ENCODE data around the gene MGST3.

Gene MGST3

DNA sequence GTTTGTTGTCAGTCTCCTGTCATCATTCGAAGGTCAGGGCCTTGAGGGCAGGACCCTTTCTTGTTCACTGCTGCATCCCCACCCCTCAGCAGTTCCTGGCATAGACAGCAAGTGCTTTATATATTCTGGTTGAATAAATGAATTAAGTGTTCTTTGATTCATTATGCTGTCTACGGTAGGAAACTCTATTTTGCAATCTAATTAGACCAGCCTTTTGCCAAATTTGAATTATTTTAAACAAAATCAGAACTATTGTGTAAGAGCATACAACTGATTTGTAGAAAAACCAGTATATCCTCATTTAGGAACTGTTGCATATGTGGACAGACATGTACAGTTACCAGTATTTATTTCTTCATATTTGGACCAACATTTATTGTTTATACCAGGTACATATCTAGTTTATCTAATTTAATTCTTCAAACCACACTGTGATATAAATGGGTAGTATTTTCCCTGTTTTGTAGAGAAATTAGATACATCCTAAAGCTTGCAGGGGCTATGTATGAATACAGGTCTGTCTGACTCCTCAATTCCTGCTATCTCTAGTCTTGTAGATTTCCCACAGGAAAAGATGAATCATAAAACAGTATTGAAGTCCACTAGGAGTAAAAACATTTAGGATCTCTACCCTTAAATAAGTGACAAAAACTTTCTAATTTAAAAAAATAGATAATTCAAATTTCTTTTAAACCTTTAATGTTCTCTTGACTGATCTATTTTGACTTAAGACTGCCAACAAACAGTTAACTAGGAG, 10.4 kb downstream of the MGST3 start:
- TF ChIP-seq CTCF (IDR thresholded peaks at IDR 0.05; ENCODE audit: insufficient read depth, low read depth, low read length, missing control alignments), result no peak
- H3K4me3 ChIP-seq (ENCODE audit: low read depth, low read length), result no peak overlapping the region
- DNase-seq (ENCODE audit: low read depth), result no peak

DNA sequence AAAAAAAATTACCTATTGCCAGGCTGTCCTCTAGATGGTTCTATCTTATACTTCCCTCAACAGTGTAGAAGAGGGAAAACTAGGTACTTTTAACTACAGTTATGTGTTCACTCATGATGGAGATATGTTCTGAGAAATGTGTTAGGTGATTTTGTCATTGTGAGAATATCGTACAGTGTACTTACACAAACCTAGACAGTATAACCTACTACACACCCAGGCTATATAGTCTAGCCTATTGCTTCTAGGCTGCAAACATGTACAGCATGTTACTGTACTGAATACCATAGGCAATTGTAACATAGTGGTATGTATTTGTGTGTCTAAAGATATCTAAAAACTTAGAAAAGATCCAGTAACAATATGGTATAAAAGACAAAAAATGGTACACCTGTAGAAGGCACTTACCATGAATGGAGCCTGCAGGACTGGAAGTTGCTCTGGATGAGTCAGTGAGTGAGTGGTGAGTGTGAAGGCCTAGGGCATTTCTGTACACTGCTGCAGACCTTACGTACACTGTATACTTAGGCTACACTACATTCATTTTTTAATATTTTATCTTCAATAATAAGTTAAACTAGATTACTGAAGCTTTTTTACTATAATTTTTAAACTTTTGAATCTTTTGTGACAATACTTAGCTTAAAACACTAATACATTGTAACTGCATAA, 13.2 kb downstream of the MGST3 start:
- TF ChIP-seq CTCF (IDR thresholded peaks at IDR 0.05; ENCODE audit: insufficient read depth, low read depth, low read length, missing control alignments), result no peak
- DNase-seq (ENCODE audit: low read depth), result no peak
- H3K4me3 ChIP-seq (ENCODE audit: low read depth, low read length), result no peak overlapping the region

GRCh38 chr1:165645654-165646366, 14.8 kb downstream of the MGST3 start:
- no peak overlapping the region for H3K4me3 ChIP-seq (ENCODE audit: low read depth, low read length)
- DNase-seq (ENCODE audit: low read depth), result peak; percentile 12

GRCh38 chr1:165647517-165647916, 16.5 kb downstream of the MGST3 start:
- H3K4me3 ChIP-seq (ENCODE audit: low read depth, low read length), result no peak overlapping the region
- TF ChIP-seq CTCF (IDR thresholded peaks at IDR 0.05; ENCODE audit: insufficient read depth, low read depth, low read length, missing control alignments), result no peak
- no peak for DNase-seq (ENCODE audit: low read depth)

More at GRCh38 chr1:165645654-165646366, 14.8 kb downstream of the MGST3 start:
- TF ChIP-seq CTCF (IDR thresholded peaks at IDR 0.05; ENCODE audit: insufficient read depth, low read depth, low read length, missing control alignments), result no peak

DNA sequence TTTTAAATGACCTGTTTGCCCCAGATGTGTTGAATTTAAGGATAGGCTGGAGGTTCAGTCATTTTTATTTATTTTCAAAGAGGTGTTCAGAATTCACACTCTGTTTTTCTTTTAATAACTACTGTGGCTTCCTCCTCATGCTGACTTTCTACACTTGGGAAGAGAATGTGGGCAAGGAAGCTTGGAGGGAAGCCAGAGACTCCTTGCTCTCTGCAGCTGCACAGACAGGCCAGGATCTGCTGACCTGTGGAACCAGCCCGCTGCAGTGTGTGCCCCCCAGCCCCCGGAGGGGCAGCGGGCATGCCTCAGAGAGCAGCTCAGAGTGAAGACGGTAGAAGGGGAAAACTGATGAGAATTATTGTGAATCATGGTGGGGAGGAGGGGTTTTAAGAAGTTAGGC, 16.9 kb downstream of the MGST3 start:
- no peak for TF ChIP-seq CTCF (IDR thresholded peaks at IDR 0.05; ENCODE audit: insufficient read depth, low read depth, low read length, missing control alignments)
- DNase-seq (ENCODE audit: low read depth), result no peak
- no peak overlapping the region for H3K4me3 ChIP-seq (ENCODE audit: low read depth, low read length)

- H3K4me3 ChIP-seq (ENCODE audit: low read depth, low read length), result no peak overlapping the region
- no peak for DNase-seq (ENCODE audit: low read depth)
- TF ChIP-seq CTCF (IDR thresholded peaks at IDR 0.05; ENCODE audit: insufficient read depth, low read depth, low read length, missing control alignments), result no peak
Measured at GRCh38 chr1:165648919-165649572, 18.0 kb downstream of the MGST3 start.
